Measurements from ENCODE around the gene RAF1. TPM values are rescaled to one million over a fixed set of nuclear protein-coding genes. Genes with fewer than 3 reads are reported as not detected.

The RAF1 gene
- total RNA-seq, 1 experiment from 2014 or later = 89.5 TPM

DNA sequence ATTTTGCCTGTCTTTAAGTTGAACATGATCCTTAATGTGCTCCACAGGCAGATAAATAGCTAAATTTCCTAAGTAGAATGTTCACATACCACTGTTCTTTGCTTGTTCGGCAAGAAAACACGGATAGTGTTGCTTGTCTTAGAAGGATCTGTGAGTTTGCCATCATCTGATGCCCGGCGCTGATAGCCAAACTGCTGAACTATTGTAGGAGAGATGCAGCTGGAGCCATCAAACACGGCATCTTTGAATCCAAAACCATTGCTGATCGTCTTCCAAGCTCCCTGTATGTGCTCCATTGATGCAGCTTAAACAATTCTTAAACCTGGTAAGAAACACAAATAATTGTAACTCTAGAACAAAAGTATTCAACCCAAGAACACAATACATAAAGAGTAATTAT lies 45.5 kb downstream of the RAF1 start:
- no peaks in the 10 kb centered on the region for H3K9me3 ChIP-seq (ENCODE audit: low read length)
- peaks cover 12% of the 10 kb centered on the region; the same call in 1 of the 2 replicates for H3K36me3 ChIP-seq (ENCODE audit: insufficient read depth, low read length)
- H3K27ac ChIP-seq (ENCODE audit: low read length) = no peak overlapping the region
- no peaks in the 10 kb centered on the region for H3K9me2 ChIP-seq (replicated peaks; ENCODE audit: insufficient read depth, low read length)
- no peak overlapping the region for H2AFZ ChIP-seq (ENCODE audit: low read length)
- no peaks in the 10 kb centered on the region for H3K27me3 ChIP-seq (ENCODE audit: low read length)
- no peak overlapping the region for H3K4me2 ChIP-seq (ENCODE audit: low read depth, low read length, poor library complexity, severe bottlenecking)
- no peak for DNase-seq
- H3K9ac ChIP-seq (ENCODE audit: low read length) = no peak overlapping the region
- no peak overlapping the region for H3K4me3 ChIP-seq (ENCODE audit: low read length)
- peaks cover 92% of the 10 kb centered on the region for H3K79me2 ChIP-seq (ENCODE audit: low read length)
- peaks cover 4% of the 10 kb centered on the region; the same call in 1 of the 2 replicates for H4K20me1 ChIP-seq (ENCODE audit: insufficient read depth, low read depth, low read length)
- H3K4me1 ChIP-seq (ENCODE audit: low read length) = 0 out of 2 replicates have a peak, but pooled peaks cover 6% of the 10 kb centered on the region

DNA sequence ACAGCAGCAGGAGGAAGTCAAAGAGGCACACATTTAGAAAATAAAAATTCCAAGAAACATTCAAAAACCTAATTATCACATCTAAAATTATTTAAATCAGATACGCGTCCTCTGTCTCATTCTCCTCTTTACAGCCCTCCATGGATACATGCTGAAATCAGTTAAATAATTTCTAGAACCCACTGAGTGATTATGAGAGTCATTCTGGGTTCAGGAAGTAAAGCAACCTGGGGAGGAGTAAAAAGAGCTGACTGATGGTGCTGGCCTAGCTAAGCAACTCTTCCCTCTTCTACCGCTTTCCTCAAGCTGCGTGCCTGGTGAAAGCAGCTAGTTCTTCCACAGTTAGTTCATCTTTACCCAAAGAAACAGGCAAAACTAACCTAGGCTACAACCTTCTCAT lies 48.7 kb downstream of the RAF1 start:
- Histone ChIP-seq H3K27me3 (ENCODE audit: low read length) (no peaks in the 10 kb centered on the region), H3K9me3 (ENCODE audit: low read length) (no peaks in the 10 kb centered on the region), H3K79me2 (ENCODE audit: low read length) (peaks cover 83% of the 10 kb centered on the region), H3K4me1 (ENCODE audit: low read length) (no peaks in the 10 kb centered on the region), H2AFZ (ENCODE audit: low read length) (no peak overlapping the region), H3K9me2 (replicated peaks; ENCODE audit: insufficient read depth, low read length) (no peaks in the 10 kb centered on the region), H3K4me3 (ENCODE audit: low read length) (no peak overlapping the region), H4K20me1 (ENCODE audit: insufficient read depth, low read depth, low read length) (no peaks in the 10 kb centered on the region), H3K36me3 (ENCODE audit: insufficient read depth, low read length) (peaks cover 20% of the 10 kb centered on the region; the same call in 1 of the 2 replicates), H3K27ac (ENCODE audit: low read length) (no peak overlapping the region), H3K9ac (ENCODE audit: low read length) (no peak overlapping the region), H3K4me2 (ENCODE audit: low read depth, low read length, poor library complexity, severe bottlenecking) (no peak overlapping the region)
- DNase-seq = no peak

GRCh38 chr3:12613250-12613649 lies 50.7 kb downstream of the RAF1 start:
- Histone ChIP-seq H3K36me3 (ENCODE audit: insufficient read depth, low read length) (peaks cover 35% of the 10 kb centered on the region; the same call in 1 of the 2 replicates), H3K27ac (ENCODE audit: low read length) (no peak overlapping the region), H2AFZ (ENCODE audit: low read length) (no peak overlapping the region), H3K4me1 (ENCODE audit: low read length) (no peaks in the 10 kb centered on the region), H3K9me2 (replicated peaks; ENCODE audit: insufficient read depth, low read length) (no peaks in the 10 kb centered on the region), H3K9me3 (ENCODE audit: low read length) (no peaks in the 10 kb centered on the region), H4K20me1 (ENCODE audit: insufficient read depth, low read depth, low read length) (no peaks in the 10 kb centered on the region), H3K4me2 (ENCODE audit: low read depth, low read length, poor library complexity, severe bottlenecking) (no peak overlapping the region), H3K27me3 (ENCODE audit: low read length) (no peaks in the 10 kb centered on the region), H3K9ac (ENCODE audit: low read length) (no peak overlapping the region), H3K4me3 (ENCODE audit: low read length) (no peak overlapping the region), H3K79me2 (ENCODE audit: low read length) (peaks cover 85% of the 10 kb centered on the region)
- no peak for DNase-seq

- Histone ChIP-seq H3K4me2 (ENCODE audit: low read depth, low read length, poor library complexity, severe bottlenecking) (no peak overlapping the region), H3K79me2 (ENCODE audit: low read length) (peaks cover 81% of the 10 kb centered on the region), H2AFZ (ENCODE audit: low read length) (no peak overlapping the region), H3K27ac (ENCODE audit: low read length) (no peak overlapping the region), H3K9me2 (replicated peaks; ENCODE audit: insufficient read depth, low read length) (no peaks in the 10 kb centered on the region), H4K20me1 (ENCODE audit: insufficient read depth, low read depth, low read length) (no peaks in the 10 kb centered on the region), H3K27me3 (ENCODE audit: low read length) (no peaks in the 10 kb centered on the region), H3K9ac (ENCODE audit: low read length) (no peak overlapping the region), H3K4me3 (ENCODE audit: low read length) (no peak overlapping the region), H3K4me1 (ENCODE audit: low read length) (no peaks in the 10 kb centered on the region), H3K9me3 (ENCODE audit: low read length) (no peaks in the 10 kb centered on the region), H3K36me3 (ENCODE audit: insufficient read depth, low read length) (peaks cover 34% of the 10 kb centered on the region; the same call in 1 of the 2 replicates)
- DNase-seq = no peak
Measured at GRCh38 chr3:12612514-12613226, 51.2 kb downstream of the RAF1 start.

DNA sequence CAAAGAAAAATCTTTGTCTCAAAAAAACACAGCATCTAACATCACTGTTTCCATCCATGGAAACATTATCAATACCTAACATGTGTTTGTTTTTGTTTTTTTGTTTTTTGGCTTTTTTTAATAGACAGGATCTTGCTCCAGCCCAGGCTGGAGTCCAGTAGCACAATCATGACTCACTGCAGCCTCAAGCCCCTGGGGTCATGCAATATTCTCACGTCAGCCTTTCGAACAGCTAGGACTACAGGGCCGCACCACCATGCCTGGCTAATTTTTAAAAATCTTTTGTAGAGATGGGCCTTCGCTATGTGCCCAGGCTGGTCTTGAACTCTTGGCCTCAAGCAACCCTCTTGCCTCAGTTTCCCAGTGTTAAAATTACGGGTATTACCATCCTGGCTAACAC lies 52.8 kb downstream of the RAF1 start:
- H3K36me3 ChIP-seq (ENCODE audit: insufficient read depth, low read length) = peaks cover 41% of the 10 kb centered on the region; the same call in 1 of the 2 replicates
- H4K20me1 ChIP-seq (ENCODE audit: insufficient read depth, low read depth, low read length) = no peaks in the 10 kb centered on the region
- peaks cover 69% of the 10 kb centered on the region for H3K79me2 ChIP-seq (ENCODE audit: low read length)
- H3K4me2 ChIP-seq (ENCODE audit: low read depth, low read length, poor library complexity, severe bottlenecking) = no peak overlapping the region
- no peak overlapping the region for H3K27ac ChIP-seq (ENCODE audit: low read length)
- H2AFZ ChIP-seq (ENCODE audit: low read length) = no peak overlapping the region
- H3K9me3 ChIP-seq (ENCODE audit: low read length) = no peaks in the 10 kb centered on the region
- DNase-seq = no peak
- no peaks in the 10 kb centered on the region for H3K27me3 ChIP-seq (ENCODE audit: low read length)
- no peaks in the 10 kb centered on the region for H3K4me1 ChIP-seq (ENCODE audit: low read length)
- no peaks in the 10 kb centered on the region for H3K9me2 ChIP-seq (replicated peaks; ENCODE audit: insufficient read depth, low read length)
- no peak overlapping the region for H3K4me3 ChIP-seq (ENCODE audit: low read length)
- no peak overlapping the region for H3K9ac ChIP-seq (ENCODE audit: low read length)

- Histone ChIP-seq H3K9ac (ENCODE audit: low read length) (no peak overlapping the region), H3K4me3 (ENCODE audit: low read length) (no peak overlapping the region), H4K20me1 (ENCODE audit: insufficient read depth, low read depth, low read length) (no peaks in the 10 kb centered on the region), H3K4me2 (ENCODE audit: low read depth, low read length, poor library complexity, severe bottlenecking) (no peak overlapping the region), H3K9me3 (ENCODE audit: low read length) (no peaks in the 10 kb centered on the region), H3K79me2 (ENCODE audit: low read length) (peaks cover 56% of the 10 kb centered on the region), H3K36me3 (ENCODE audit: insufficient read depth, low read length) (peaks cover 46% of the 10 kb centered on the region; the same call in 1 of the 2 replicates), H3K4me1 (ENCODE audit: low read length) (0 out of 2 replicates have a peak, but pooled peaks cover 3% of the 10 kb centered on the region), H3K9me2 (replicated peaks; ENCODE audit: insufficient read depth, low read length) (no peaks in the 10 kb centered on the region), H2AFZ (ENCODE audit: low read length) (no peak overlapping the region), H3K27me3 (ENCODE audit: low read length) (no peaks in the 10 kb centered on the region), H3K27ac (ENCODE audit: low read length) (no peak overlapping the region)
- DNase-seq = no peak
Measured at GRCh38 chr3:12608376-12608775, 55.5 kb downstream of the RAF1 start.

DNA sequence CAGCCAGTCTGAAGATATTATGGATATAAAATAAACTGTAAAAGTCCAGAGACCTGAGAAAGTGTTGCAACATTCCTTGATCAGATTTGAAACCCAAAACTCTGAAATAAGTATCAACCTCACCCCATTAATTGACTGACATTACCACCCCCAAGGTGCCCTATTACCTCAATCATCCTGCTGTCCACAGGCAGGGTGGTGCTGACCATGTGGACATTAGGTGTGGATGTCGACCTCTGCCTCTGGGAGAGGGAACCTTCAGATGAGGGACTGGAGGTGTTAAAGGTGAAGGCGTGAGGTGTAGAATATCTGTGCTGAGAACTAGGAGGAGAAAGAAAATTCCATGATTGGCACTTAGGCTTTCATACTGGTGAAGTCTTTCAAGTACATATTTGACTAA lies 59.9 kb downstream of the RAF1 start:
- Histone ChIP-seq H3K9ac (ENCODE audit: low read length) (no peak overlapping the region), H3K27ac (ENCODE audit: low read length) (no peak overlapping the region), H4K20me1 (ENCODE audit: insufficient read depth, low read depth, low read length) (no peaks in the 10 kb centered on the region), H3K79me2 (ENCODE audit: low read length) (peaks cover 39% of the 10 kb centered on the region), H2AFZ (ENCODE audit: low read length) (no peak overlapping the region), H3K36me3 (ENCODE audit: insufficient read depth, low read length) (peaks cover 53% of the 10 kb centered on the region; the same call in 1 of the 2 replicates), H3K9me3 (ENCODE audit: low read length) (no peaks in the 10 kb centered on the region), H3K4me1 (ENCODE audit: low read length) (0 out of 2 replicates have a peak, but pooled peaks cover 3% of the 10 kb centered on the region), H3K4me3 (ENCODE audit: low read length) (no peak overlapping the region), H3K4me2 (ENCODE audit: low read depth, low read length, poor library complexity, severe bottlenecking) (no peak overlapping the region), H3K27me3 (ENCODE audit: low read length) (no peaks in the 10 kb centered on the region), H3K9me2 (replicated peaks; ENCODE audit: insufficient read depth, low read length) (no peaks in the 10 kb centered on the region)
- no peak for DNase-seq

GRCh38 chr3:12601072-12601471 lies 62.8 kb downstream of the RAF1 start:
- no peak overlapping the region for H2AFZ ChIP-seq (ENCODE audit: low read length)
- no peak overlapping the region for H3K4me3 ChIP-seq (ENCODE audit: low read length)
- peaks cover 47% of the 10 kb centered on the region; the same call in 1 of the 2 replicates for H3K36me3 ChIP-seq (ENCODE audit: insufficient read depth, low read length)
- no peaks in the 10 kb centered on the region for H3K27me3 ChIP-seq (ENCODE audit: low read length)
- peaks cover 29% of the 10 kb centered on the region; the same call in 1 of the 2 replicates for H3K79me2 ChIP-seq (ENCODE audit: low read length)
- no peaks in the 10 kb centered on the region for H3K9me3 ChIP-seq (ENCODE audit: low read length)
- 0 out of 2 replicates have a peak, but pooled peaks cover 3% of the 10 kb centered on the region for H3K4me1 ChIP-seq (ENCODE audit: low read length)
- no peaks in the 10 kb centered on the region for H3K9me2 ChIP-seq (replicated peaks; ENCODE audit: insufficient read depth, low read length)
- no peak overlapping the region for H3K9ac ChIP-seq (ENCODE audit: low read length)
- H3K4me2 ChIP-seq (ENCODE audit: low read depth, low read length, poor library complexity, severe bottlenecking) = no peak overlapping the region
- no peak overlapping the region for H3K27ac ChIP-seq (ENCODE audit: low read length)
- DNase-seq = no peak
- no peaks in the 10 kb centered on the region for H4K20me1 ChIP-seq (ENCODE audit: insufficient read depth, low read depth, low read length)
